Smooth muscle cell (in vitro differentiated cells): ENCODE data around the gene PREB. TPM values are rescaled to one million over a fixed set of nuclear protein-coding genes. Genes with fewer than 3 reads are reported as not detected.

Source experiments
- DNase-seq: peaks from one replicate; lab custom pipeline; 2025; ENCODE audit not compliant: unreplicated experiment; lab: John Stamatoyannopoulos, UW
- H2AFZ ChIP-seq: fragments of 200-600 bp; sonication (generic); 2 replicates; pipeline ENCODE4 v1.6.0; 2016; ENCODE audit warnings: antibody characterized with exemption, low read depth, mild to moderate bottlenecking
- H3F3A ChIP-seq: fragments of 200-600 bp; sonication (generic); 2 replicates; pipeline ENCODE4 v1.6.0; 2017; ENCODE audit warnings: antibody characterized with exemption, low read depth
- H3K27ac ChIP-seq: fragments of 200-600 bp; sonication (generic); 2 replicates; pipeline ENCODE4 v1.5.1; 2016; ENCODE audit warnings: low read depth, mild to moderate bottlenecking
- H3K27me3 ChIP-seq: fragments of 200-600 bp; sonication (generic); 2 replicates; pipeline ENCODE4 v1.6.1; 2016; ENCODE audit warnings: low read depth, mild to moderate bottlenecking
- H3K36me3 ChIP-seq: fragments of 200-600 bp; sonication (generic); 2 replicates; pipeline ENCODE4 v1.5.1; 2016; ENCODE audit warnings: low read depth
- H3K4me1 ChIP-seq: fragments of 200-600 bp; sonication (generic); 2 replicates; pipeline ENCODE4 v1.5.1; 2016; ENCODE audit warnings: low read depth
- H3K4me2 ChIP-seq: fragments of 200-600 bp; sonication (generic); 2 replicates; pipeline ENCODE4 v1.6.0; 2016; ENCODE audit warnings: mild to moderate bottlenecking
- H3K4me3 ChIP-seq: fragments of 200-600 bp; sonication (generic); 2 replicates; pipeline ENCODE4 v1.5.1; 2016; ENCODE audit warnings: mild to moderate bottlenecking
- H3K79me2 ChIP-seq: fragments of 200-600 bp; sonication (generic); 2 replicates; pipeline ENCODE4 v1.6.0; 2016; ENCODE audit warnings: low read depth, mild to moderate bottlenecking
- H3K9ac ChIP-seq: fragments of 200-600 bp; sonication (generic); 2 replicates; pipeline ENCODE4 v1.6.0; 2016; ENCODE audit warnings: low read depth
- H3K9me3 ChIP-seq: fragments of 200-600 bp; sonication (generic); replicated peaks from 2 replicates; pipeline ENCODE4 v1.5.1; 2016; ENCODE audit warnings: low read depth
- H4K20me1 ChIP-seq: fragments of 200-600 bp; sonication (generic); 2 replicates; pipeline ENCODE4 v1.6.0; 2016; ENCODE audit warnings: low read depth
- WGBS: methylation state at CpG from one replicate; pipeline ENCODE4 v1.1.7; 2016; ENCODE audit warnings: low lambda C conversion rate; 5-methylcytosine and 5-hydroxymethylcytosine counted together
- polyA plus RNA-seq: library from polyadenylated mRNA; unstranded; fragments of >200 nt; fragmentation: Nextera tagmentation; extraction: Ambion mirVana; gene quantifications from 2 replicates; pipeline ENCODE4 v1.2.1, GENCODE V29; 2016
- total RNA-seq: library from RNA; depleted of rRNA; stranded (reverse); fragments of >200 nt; gene quantifications from 2 replicates; pipeline ENCODE4 v1.2.3, GENCODE V29; 2014
- TF ChIP-seq, protein P1 (sequence below): fragments of 200-600 bp; sonication (generic); IDR thresholded peaks from 2 replicates; pipeline ENCODE4 v1.5.1; 2017; ENCODE audit warnings: borderline replicate concordance, mild to moderate bottlenecking, antibody characterized with exemption; ENCODE audit not compliant: insufficient read depth, poor library complexity, severe bottlenecking

PREB gene
- total and polyA plus RNA-seq, 2 experiments from 2014 or later: 53.2 to 62.6 TPM

GRCh38 chr2:27085062-27085672 is 49.3 kb downstream of the PREB start:
- Histone ChIP-seq H3K79me2 (peaks cover 7% of the 10 kb centered on the region), H2AFZ (no peak overlapping the region), H3K27ac (peak overlapping the region; percentile 61), H3K4me1 (peaks cover 18% of the 10 kb centered on the region), H3K9ac (no peak overlapping the region), H3K36me3 (no peaks in the 10 kb centered on the region), H3K4me3 (peak overlapping the region; percentile 83), H3K27me3 (no peaks in the 10 kb centered on the region), H3F3A (peaks cover 21% of the 10 kb centered on the region), H3K9me3 (no peaks in the 10 kb centered on the region), H4K20me1 (peaks cover 33% of the 10 kb centered on the region), H3K4me2 (peak overlapping the region; percentile 99)
- DNase-seq: no peak
- 53% methylated on average over 10 of the region's 10 CpGs for WGBS
- TF ChIP-seq, protein P1, sequence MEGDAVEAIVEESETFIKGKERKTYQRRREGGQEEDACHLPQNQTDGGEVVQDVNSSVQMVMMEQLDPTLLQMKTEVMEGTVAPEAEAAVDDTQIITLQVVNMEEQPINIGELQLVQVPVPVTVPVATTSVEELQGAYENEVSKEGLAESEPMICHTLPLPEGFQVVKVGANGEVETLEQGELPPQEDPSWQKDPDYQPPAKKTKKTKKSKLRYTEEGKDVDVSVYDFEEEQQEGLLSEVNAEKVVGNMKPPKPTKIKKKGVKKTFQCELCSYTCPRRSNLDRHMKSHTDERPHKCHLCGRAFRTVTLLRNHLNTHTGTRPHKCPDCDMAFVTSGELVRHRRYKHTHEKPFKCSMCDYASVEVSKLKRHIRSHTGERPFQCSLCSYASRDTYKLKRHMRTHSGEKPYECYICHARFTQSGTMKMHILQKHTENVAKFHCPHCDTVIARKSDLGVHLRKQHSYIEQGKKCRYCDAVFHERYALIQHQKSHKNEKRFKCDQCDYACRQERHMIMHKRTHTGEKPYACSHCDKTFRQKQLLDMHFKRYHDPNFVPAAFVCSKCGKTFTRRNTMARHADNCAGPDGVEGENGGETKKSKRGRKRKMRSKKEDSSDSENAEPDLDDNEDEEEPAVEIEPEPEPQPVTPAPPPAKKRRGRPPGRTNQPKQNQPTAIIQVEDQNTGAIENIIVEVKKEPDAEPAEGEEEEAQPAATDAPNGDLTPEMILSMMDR: no peak

- H3K4me3 ChIP-seq: no peak overlapping the region
- peaks cover 12% of the 10 kb centered on the region for H3K79me2 ChIP-seq
- peaks cover 21% of the 10 kb centered on the region for H3F3A ChIP-seq
- peaks cover 18% of the 10 kb centered on the region for H3K4me1 ChIP-seq
- H3K27ac ChIP-seq: no peak overlapping the region
- no peaks in the 10 kb centered on the region for H3K27me3 ChIP-seq
- no peak overlapping the region for H3K9ac ChIP-seq
- peaks cover 33% of the 10 kb centered on the region for H4K20me1 ChIP-seq
- no peak overlapping the region for H2AFZ ChIP-seq
- TF ChIP-seq, protein P1: no peak
- no peak for DNase-seq
- WGBS: 76% methylated on average over 6 of the region's 6 CpGs
- peak overlapping the region; percentile 99 for H3K4me2 ChIP-seq
- H3K36me3 ChIP-seq: no peaks in the 10 kb centered on the region
- no peaks in the 10 kb centered on the region for H3K9me3 ChIP-seq
Observed at GRCh38 chr2:27084297-27085061, 50.0 kb downstream of the PREB start.

DNA sequence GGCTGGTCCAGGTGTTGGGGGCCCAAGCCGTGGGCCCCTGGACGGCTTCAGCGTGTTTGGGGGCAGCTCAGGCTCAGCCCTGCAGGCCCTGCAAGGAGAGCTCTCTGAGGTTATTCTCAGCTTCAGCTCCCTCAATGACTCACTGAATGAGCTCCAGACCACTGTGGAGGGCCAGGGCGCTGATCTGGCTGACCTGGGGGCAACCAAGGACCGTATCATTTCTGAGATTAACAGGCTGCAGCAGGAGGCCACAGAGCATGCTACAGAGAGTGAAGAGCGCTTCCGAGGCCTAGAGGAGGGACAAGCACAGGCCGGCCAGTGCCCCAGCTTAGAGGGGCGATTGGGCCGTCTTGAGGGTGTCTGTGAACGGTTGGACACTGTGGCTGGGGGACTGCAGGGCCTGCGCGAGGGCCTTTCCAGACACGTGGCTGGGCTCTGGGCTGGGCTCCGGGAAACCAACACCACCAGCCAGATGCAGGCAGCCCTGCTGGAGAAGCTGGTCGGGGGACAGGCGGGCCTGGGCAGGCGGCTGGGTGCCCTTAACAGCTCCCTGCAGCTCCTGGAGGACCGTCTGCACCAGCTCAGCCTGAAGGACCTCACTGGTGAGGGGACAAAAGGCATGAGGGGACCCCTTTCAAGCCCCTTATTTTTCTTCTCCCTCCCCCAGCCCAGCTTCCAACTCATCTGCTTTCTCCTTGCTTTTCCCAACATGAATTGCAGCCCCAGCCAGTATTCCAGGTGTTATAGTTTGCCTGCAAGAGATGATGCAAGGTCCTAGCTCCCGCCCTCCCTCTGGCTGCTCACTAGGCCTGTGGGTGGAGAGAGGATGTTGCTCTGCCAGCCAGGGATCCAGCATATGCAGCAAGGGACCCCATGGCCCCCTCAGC is 50.8 kb downstream of the PREB start:
- Histone ChIP-seq H3K9me3 (no peaks in the 10 kb centered on the region), H3K27me3 (no peaks in the 10 kb centered on the region), H3K36me3 (no peaks in the 10 kb centered on the region), H4K20me1 (peaks cover 33% of the 10 kb centered on the region), H3K79me2 (peaks cover 20% of the 10 kb centered on the region), H3K27ac (no peak overlapping the region), H2AFZ (no peak overlapping the region), H3K4me2 (no peak overlapping the region), H3F3A (peaks cover 21% of the 10 kb centered on the region), H3K4me3 (no peak overlapping the region), H3K4me1 (peaks cover 18% of the 10 kb centered on the region), H3K9ac (no peak overlapping the region)
- TF ChIP-seq, protein P1: no peak
- DNase-seq: no peak
- WGBS: 80% methylated on average over 20 of the region's 20 CpGs
